Measurements from ENCODE around the gene ACSS2.

Gene ACSS2

DNA sequence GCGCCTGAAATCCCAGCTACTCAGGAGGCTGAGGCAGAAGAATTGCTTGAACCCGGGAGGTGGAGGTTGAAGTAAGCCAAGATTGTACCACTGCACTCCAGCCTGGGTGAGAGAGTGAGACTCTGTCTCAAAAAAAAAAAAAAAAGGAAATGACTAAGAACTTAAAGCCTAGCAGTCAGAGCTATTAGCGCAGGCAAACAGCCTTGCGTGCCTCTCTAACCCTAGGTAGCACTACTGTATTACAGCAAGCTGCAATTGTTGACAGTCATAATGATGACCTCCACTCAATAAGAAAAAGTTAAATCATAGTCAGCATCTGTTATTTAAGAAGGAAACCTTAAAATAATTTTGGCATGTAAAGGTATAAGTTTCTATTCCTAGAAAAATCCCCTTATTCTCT, 64.8 kb downstream of the ACSS2 start:
- ATAC-seq (ENCODE audit: insufficient read depth, low read depth) = no peak
- Histone ChIP-seq H3K27ac (ENCODE audit: low read length) (no peak overlapping the region), H3K4me2 (ENCODE audit: insufficient read depth, low read length) (no peak overlapping the region), H2AFZ (ENCODE audit: low read depth, low read length) (no peak overlapping the region), H3K4me3 (ENCODE audit: low read depth in 1 of 2, low read length in 2 of 2) (no peak overlapping the region), H3K27me3 (ENCODE audit: insufficient read depth, low read length, poor library complexity) (no peaks in the 10 kb centered on the region), H3K4me1 (ENCODE audit: insufficient read depth, low read length) (no peaks in the 10 kb centered on the region), H3K9ac (ENCODE audit: low read depth, low read length) (no peak overlapping the region), H3K79me2 (ENCODE audit: insufficient read depth, low read length) (no peaks in the 10 kb centered on the region), H3K9me3 (ENCODE audit: insufficient read depth, low read length, severe bottlenecking) (no peaks in the 10 kb centered on the region), H4K20me1 (ENCODE audit: insufficient read depth, low read length) (no peaks in the 10 kb centered on the region), H3K36me3 (ENCODE audit: insufficient read depth, low read length) (peaks cover 70% of the 10 kb centered on the region)
- TF ChIP-seq, protein P1, sequence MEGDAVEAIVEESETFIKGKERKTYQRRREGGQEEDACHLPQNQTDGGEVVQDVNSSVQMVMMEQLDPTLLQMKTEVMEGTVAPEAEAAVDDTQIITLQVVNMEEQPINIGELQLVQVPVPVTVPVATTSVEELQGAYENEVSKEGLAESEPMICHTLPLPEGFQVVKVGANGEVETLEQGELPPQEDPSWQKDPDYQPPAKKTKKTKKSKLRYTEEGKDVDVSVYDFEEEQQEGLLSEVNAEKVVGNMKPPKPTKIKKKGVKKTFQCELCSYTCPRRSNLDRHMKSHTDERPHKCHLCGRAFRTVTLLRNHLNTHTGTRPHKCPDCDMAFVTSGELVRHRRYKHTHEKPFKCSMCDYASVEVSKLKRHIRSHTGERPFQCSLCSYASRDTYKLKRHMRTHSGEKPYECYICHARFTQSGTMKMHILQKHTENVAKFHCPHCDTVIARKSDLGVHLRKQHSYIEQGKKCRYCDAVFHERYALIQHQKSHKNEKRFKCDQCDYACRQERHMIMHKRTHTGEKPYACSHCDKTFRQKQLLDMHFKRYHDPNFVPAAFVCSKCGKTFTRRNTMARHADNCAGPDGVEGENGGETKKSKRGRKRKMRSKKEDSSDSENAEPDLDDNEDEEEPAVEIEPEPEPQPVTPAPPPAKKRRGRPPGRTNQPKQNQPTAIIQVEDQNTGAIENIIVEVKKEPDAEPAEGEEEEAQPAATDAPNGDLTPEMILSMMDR (IDR thresholded peaks at IDR 0.05; ENCODE audit: borderline replicate concordance, extremely low read depth, low read length, poor library complexity, severe bottlenecking) = no peak
- no peak for TF ChIP-seq EZH2 (IDR thresholded peaks at IDR 0.05; ENCODE audit: borderline replicate concordance, low read depth, low read length, severe bottlenecking)
- no peak for DNase-seq

DNA sequence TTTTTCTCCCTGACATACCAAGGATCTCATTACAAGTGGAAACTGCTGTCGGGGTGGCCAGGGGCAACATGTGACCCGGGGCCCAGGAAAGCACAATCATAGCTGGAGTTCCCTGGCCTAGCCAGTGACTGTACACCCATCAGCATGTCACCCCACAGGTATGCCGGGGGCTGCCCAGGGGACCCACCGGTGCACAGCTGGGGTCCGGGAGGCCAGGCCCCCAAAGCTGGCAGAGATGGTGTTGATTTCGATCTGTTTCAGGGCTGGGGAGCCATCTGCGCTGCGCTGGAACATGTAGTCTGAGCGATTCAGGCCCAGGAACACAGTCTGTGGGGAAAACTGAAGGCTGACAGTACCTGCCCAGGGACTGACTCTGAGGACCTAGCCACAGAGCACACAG, 65.9 kb downstream of the ACSS2 start:
- Histone ChIP-seq H3K4me2 (ENCODE audit: insufficient read depth, low read length) (no peak overlapping the region), H2AFZ (ENCODE audit: low read depth, low read length) (no peak overlapping the region), H3K4me1 (ENCODE audit: insufficient read depth, low read length) (no peaks in the 10 kb centered on the region), H3K9ac (ENCODE audit: low read depth, low read length) (no peak overlapping the region), H3K27ac (ENCODE audit: low read length) (no peak overlapping the region), H3K4me3 (ENCODE audit: low read depth in 1 of 2, low read length in 2 of 2) (no peak overlapping the region), H3K9me3 (ENCODE audit: insufficient read depth, low read length, severe bottlenecking) (no peaks in the 10 kb centered on the region), H4K20me1 (ENCODE audit: insufficient read depth, low read length) (no peaks in the 10 kb centered on the region), H3K79me2 (ENCODE audit: insufficient read depth, low read length) (no peaks in the 10 kb centered on the region), H3K36me3 (ENCODE audit: insufficient read depth, low read length) (peaks cover 67% of the 10 kb centered on the region), H3K27me3 (ENCODE audit: insufficient read depth, low read length, poor library complexity) (no peaks in the 10 kb centered on the region)
- no peak for TF ChIP-seq EZH2 (IDR thresholded peaks at IDR 0.05; ENCODE audit: borderline replicate concordance, low read depth, low read length, severe bottlenecking)
- TF ChIP-seq, protein P1 (IDR thresholded peaks at IDR 0.05; ENCODE audit: borderline replicate concordance, extremely low read depth, low read length, poor library complexity, severe bottlenecking) = no peak
- ATAC-seq (ENCODE audit: insufficient read depth, low read depth) (no peak), DNase-seq (no peak)

DNA sequence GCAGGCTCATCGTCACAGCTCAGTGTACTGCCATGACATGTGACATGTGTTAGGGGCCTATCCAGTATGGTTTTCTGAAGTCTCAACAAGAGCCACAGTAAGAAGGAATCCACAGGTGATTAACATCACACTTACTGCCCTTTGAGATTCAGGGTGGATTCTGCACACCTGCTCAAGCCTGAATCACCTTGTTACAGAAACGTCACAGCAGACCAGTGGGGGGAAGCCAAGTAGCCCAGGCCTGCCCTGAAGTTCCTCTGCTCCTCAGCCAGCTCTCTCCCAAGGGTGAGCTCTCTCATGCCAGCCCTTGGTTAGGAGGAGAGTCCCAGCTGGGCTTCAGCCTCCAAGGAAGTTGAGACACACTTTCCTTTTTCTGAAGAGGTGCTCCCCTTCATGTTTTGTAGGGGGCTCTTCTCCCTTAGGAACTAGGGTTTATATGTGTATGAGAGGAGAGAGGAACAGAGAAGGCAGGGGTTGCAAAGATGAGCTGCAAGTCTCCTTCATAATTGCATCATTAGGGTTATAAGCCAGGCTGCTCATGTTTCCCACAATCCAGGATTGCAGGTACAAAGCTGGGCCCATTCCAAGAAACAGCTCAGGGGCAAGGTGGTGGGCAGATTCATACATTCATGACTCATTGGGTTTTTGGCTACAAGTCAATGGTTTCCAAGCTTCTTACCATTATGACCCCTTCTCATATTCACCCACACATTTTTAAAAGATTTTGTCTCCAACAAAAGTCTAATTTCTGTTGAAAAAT, 67.6 kb downstream of the ACSS2 start:
- Histone ChIP-seq H3K79me2 (ENCODE audit: insufficient read depth, low read length) (no peaks in the 10 kb centered on the region), H3K9ac (ENCODE audit: low read depth, low read length) (no peak overlapping the region), H4K20me1 (ENCODE audit: insufficient read depth, low read length) (no peaks in the 10 kb centered on the region), H3K4me2 (ENCODE audit: insufficient read depth, low read length) (no peak overlapping the region), H3K4me3 (ENCODE audit: low read depth in 1 of 2, low read length in 2 of 2) (no peak overlapping the region), H3K27me3 (ENCODE audit: insufficient read depth, low read length, poor library complexity) (no peaks in the 10 kb centered on the region), H3K36me3 (ENCODE audit: insufficient read depth, low read length) (peaks cover 63% of the 10 kb centered on the region), H3K4me1 (ENCODE audit: insufficient read depth, low read length) (no peaks in the 10 kb centered on the region), H2AFZ (ENCODE audit: low read depth, low read length) (no peak overlapping the region), H3K9me3 (ENCODE audit: insufficient read depth, low read length, severe bottlenecking) (no peaks in the 10 kb centered on the region), H3K27ac (ENCODE audit: low read length) (no peak overlapping the region)
- no peak for TF ChIP-seq EZH2 (IDR thresholded peaks at IDR 0.05; ENCODE audit: borderline replicate concordance, low read depth, low read length, severe bottlenecking)
- TF ChIP-seq, protein P1 (IDR thresholded peaks at IDR 0.05; ENCODE audit: borderline replicate concordance, extremely low read depth, low read length, poor library complexity, severe bottlenecking) = no peak
- DNase-seq = no peak
- 0 out of 3 replicates have a peak, but pooled peaks have one; percentile 22 for ATAC-seq (ENCODE audit: insufficient read depth, low read depth)

Data from DND-41 (cell line).